IMR-90 (cell line): Measurements from ENCODE around the gene CTSF. TPM values are rescaled to one million over a fixed set of nuclear protein-coding genes. Genes with fewer than 3 reads are reported as not detected.
A peak's percentile ranks its signal among the peaks of the same experiment; 100 is the strongest.

Experiments
- ATAC-seq: fragments of 200-7000 bp; cut with Tn5 transposase; 2 replicates; pipeline ENCODE4 v1.9.1; 2020; ENCODE audit warnings: low read depth, mild to moderate bottlenecking, moderate library complexity
- BruUV-seq: library from RNA; stranded (reverse); fragments of 400-500 nt; replicated peaks from 2 replicates; lab custom pipeline; 2021; lab: Mats Ljungman, UMichigan
- CTCF ChIA-PET: fragments of 300-600 bp; formaldehyde crosslinking; extraction: SDS; loops from one replicate; lab custom pipeline; 2021; ENCODE audit warnings: antibody characterized with exemption; lab: Yijun Ruan, JAX
- POLR2A ChIA-PET: fragments of 300-600 bp; sonication (Branson Sonifier 250); formaldehyde crosslinking; loops from one replicate; lab custom pipeline; 2022; ENCODE audit warnings: antibody characterized with exemption; ENCODE audit not compliant: unreplicated experiment; lab: Charles Lee
- DNase-seq: peaks from one replicate; pipeline ENCODE4 v3.0.0; 2013
- H2AFZ ChIP-seq: replicated peaks from 2 replicates; pipeline ENCODE3; 2013; ENCODE audit warnings: low read length, mild to moderate bottlenecking; ENCODE audit not compliant: poor library complexity
- H2AK5ac ChIP-seq: 2 replicates; pipeline ENCODE4 v1.6.1; 2013; ENCODE audit warnings: low read depth, low read length, inconsistent platforms
- H2AK9ac ChIP-seq: replicated peaks from 2 replicates; pipeline ENCODE3; 2013; ENCODE audit warnings: mild to moderate bottlenecking, low read depth, low read length, moderate library complexity; ENCODE audit not compliant: poor library complexity
- H2BK120ac ChIP-seq: 2 replicates; pipeline ENCODE4 v1.6.1; 2013; ENCODE audit warnings: low read depth, low read length, inconsistent platforms
- H2BK15ac ChIP-seq: 3 replicates; pipeline ENCODE4 v1.6.1; 2013; ENCODE audit warnings: low read depth, low read length, inconsistent platforms
- H2BK20ac ChIP-seq: 2 replicates; pipeline ENCODE4 v1.6.1; 2013; ENCODE audit warnings: low read depth, mild to moderate bottlenecking, inconsistent platforms, low read length, moderate library complexity
- H2BK5ac ChIP-seq: 2 replicates; pipeline ENCODE4 v1.6.1; 2013; ENCODE audit warnings: mild to moderate bottlenecking, low read depth, low read length, inconsistent platforms; ENCODE audit not compliant: poor library complexity, severe bottlenecking
- H3K14ac ChIP-seq: replicated peaks from 2 replicates; pipeline ENCODE4 v1.6.1; 2013; ENCODE audit warnings: low read depth, low read length, inconsistent platforms
- H3K18ac ChIP-seq: 2 replicates; pipeline ENCODE4 v1.6.1; 2013; ENCODE audit warnings: low read depth, low read length, control low read depth
- H3K23ac ChIP-seq: 2 replicates; pipeline ENCODE4 v1.6.1; 2013; ENCODE audit warnings: low read depth, low read length, inconsistent platforms
- H3K27ac ChIP-seq: 2 replicates; pipeline ENCODE4 v1.5.1; 2013; ENCODE audit warnings: mild to moderate bottlenecking, control low read depth, low read length; ENCODE audit not compliant: insufficient read depth
- H3K27me3 ChIP-seq: 2 replicates; pipeline ENCODE4 v1.6.1; 2013; ENCODE audit warnings: low read length; ENCODE audit not compliant: control insufficient read depth, insufficient read depth
- H3K36me3 ChIP-seq: 2 replicates; pipeline ENCODE4 v1.6.1; 2013; ENCODE audit warnings: low read length, mixed read lengths; ENCODE audit not compliant: control insufficient read depth, insufficient read depth
- H3K4ac ChIP-seq: 2 replicates; pipeline ENCODE4 v1.6.1; 2013; ENCODE audit warnings: low read depth, low read length, inconsistent platforms
- H3K4me1 ChIP-seq: 2 replicates; pipeline ENCODE4 v1.6.1; 2013; ENCODE audit warnings: low read length, mixed read lengths; ENCODE audit not compliant: control insufficient read depth, insufficient read depth
- H3K4me2 ChIP-seq: 2 replicates; pipeline ENCODE4 v1.6.1; 2013; ENCODE audit warnings: low read depth, mild to moderate bottlenecking, control low read depth, low read length, moderate library complexity
- H3K4me3 ChIP-seq: 2 replicates; pipeline ENCODE4 v1.5.1; 2013; ENCODE audit warnings: low read depth, mild to moderate bottlenecking, control low read depth, low read length, moderate library complexity; ENCODE audit not compliant: insufficient read depth
- H3K56ac ChIP-seq: 2 replicates; pipeline ENCODE4 v1.6.1; 2013; ENCODE audit warnings: low read length, inconsistent platforms; ENCODE audit not compliant: insufficient read depth; ENCODE audit errors: extremely low read depth
- H3K79me1 ChIP-seq, 2 experiments: 2 replicates each; pipeline ENCODE4 v1.6.1; 2013; ENCODE audit warnings: low read length in 2 of 2, inconsistent platforms in 1 of 2, low read depth in 1 of 2
- H3K9ac ChIP-seq: 2 replicates; pipeline ENCODE4 v1.6.1; 2013; ENCODE audit warnings: low read depth, low read length, control low read depth
- H3K9me1 ChIP-seq: 2 replicates; pipeline ENCODE4 v1.6.1; 2013; ENCODE audit warnings: low read length, inconsistent platforms; ENCODE audit not compliant: insufficient read depth
- H3K9me3 ChIP-seq: 2 replicates; pipeline ENCODE4 v1.6.1; 2013; ENCODE audit warnings: low read length; ENCODE audit not compliant: control insufficient read depth, insufficient read depth
- H4K20me1 ChIP-seq: 2 replicates; pipeline ENCODE4 v1.6.1; 2013; ENCODE audit warnings: low read length, inconsistent platforms; ENCODE audit not compliant: insufficient read depth
- H4K5ac ChIP-seq: 2 replicates; pipeline ENCODE4 v1.6.1; 2013; ENCODE audit warnings: mild to moderate bottlenecking, low read depth, low read length, control low read depth
- H4K8ac ChIP-seq, 2 experiments: 2 replicates each; pipeline ENCODE4 v1.6.1; 2013; ENCODE audit warnings: low read depth in 2 of 2, low read length in 2 of 2, control low read depth in 1 of 2, inconsistent platforms in 1 of 2
- H4K91ac ChIP-seq: 2 replicates; pipeline ENCODE4 v1.6.1; 2013; ENCODE audit warnings: low read depth, low read length, inconsistent platforms; ENCODE audit not compliant: insufficient read depth
- BHLHE40 ChIP-seq: fragments of 150-350 bp; IDR thresholded peaks from 2 replicates; pipeline ENCODE4 v1.6.1; 2016; ENCODE audit warnings: mild to moderate bottlenecking, low read depth, low read length
- CEBPB ChIP-seq: IDR thresholded peaks from 2 replicates; pipeline ENCODE4 v1.6.1; 2012; ENCODE audit warnings: low read depth, low read length, improper control_type of control experiment
- CHD1 ChIP-seq: IDR thresholded peaks from 2 replicates; pipeline ENCODE4 v1.6.1; 2012; ENCODE audit warnings: low read depth, low read length, improper control_type of control experiment
- CTCF ChIP-seq: conservative IDR thresholded peaks from 2 replicates; pipeline ENCODE4 v1.5.1; 2012; ENCODE audit warnings: mild to moderate bottlenecking, low read depth, low read length, improper control_type of control experiment
- ELK1 ChIP-seq: fragments of 150-350 bp; IDR thresholded peaks from 2 replicates; pipeline ENCODE4 v1.6.1; 2016; ENCODE audit warnings: low read depth, mild to moderate bottlenecking, low read length, moderate library complexity, borderline replicate concordance
- MAFK ChIP-seq: IDR thresholded peaks from 2 replicates; pipeline ENCODE4 v1.6.1; 2012; ENCODE audit warnings: low read depth, low read length, improper control_type of control experiment
- MXI1 ChIP-seq: IDR thresholded peaks from 2 replicates; pipeline ENCODE4 v1.6.1; 2012; ENCODE audit warnings: low read depth, mild to moderate bottlenecking, low read length, moderate library complexity, borderline replicate concordance
- NFE2L2 ChIP-seq: fragments of 150-350 bp; IDR thresholded peaks from 2 replicates; pipeline ENCODE4 v1.6.1; 2016; ENCODE audit warnings: low read depth, mild to moderate bottlenecking, low read length
- POLR2A ChIP-seq: IDR thresholded peaks from 2 replicates; pipeline ENCODE4 v1.6.1; 2012; ENCODE audit warnings: mild to moderate bottlenecking, low read depth, low read length
- RAD21 ChIP-seq: IDR thresholded peaks from 2 replicates; pipeline ENCODE4 v1.6.1; 2012; ENCODE audit warnings: low read length, improper control_type of control experiment
- RCOR1 ChIP-seq: IDR thresholded peaks from 2 replicates; pipeline ENCODE4 v1.6.1; 2012; ENCODE audit warnings: mild to moderate bottlenecking, low read length, improper control_type of control experiment; ENCODE audit not compliant: insufficient replicate concordance
- RFX5 ChIP-seq: IDR thresholded peaks from 2 replicates; pipeline ENCODE4 v1.8.0; 2012; ENCODE audit warnings: low read depth, mild to moderate bottlenecking, low read length, moderate library complexity
- SMC3 ChIP-seq: fragments of 150-350 bp; IDR thresholded peaks from 2 replicates; pipeline ENCODE4 v1.6.1; 2016; ENCODE audit warnings: low read depth, mild to moderate bottlenecking, antibody characterized with exemption, low read length, moderate library complexity
- USF2 ChIP-seq: fragments of 150-350 bp; IDR thresholded peaks from 2 replicates; pipeline ENCODE4 v1.6.1; 2017; ENCODE audit warnings: mild to moderate bottlenecking, antibody characterized with exemption, low read length, low read depth
- WGBS, 2 experiments: methylation state at CpG; one replicate each; pipeline versions ENCODE4 v1.1.5 to v1.1.7; 2013; ENCODE audit warnings: missing lambda C conversion rate in 2 of 2; ENCODE audit not compliant: insufficient read length in 1 of 2; ENCODE audit errors: extremely low coverage in 2 of 2; 5-methylcytosine and 5-hydroxymethylcytosine counted together
- dilution Hi-C: fragments of 300-500 bp; cut with HindIII; formaldehyde crosslinking; loops from one replicate; pipeline ENCODE4 v1.14.3; 2018; ENCODE audit warnings: low sequenced_read_pairs; ENCODE audit not compliant: unreplicated experiment
- in situ Hi-C: fragments of 300-500 bp; cut with MboI; formaldehyde crosslinking; loops from 3 replicates; pipeline ENCODE4 v1.14.3; 2019; ENCODE audit warnings: low sequenced_read_pairs, inconsistent platforms, mixed read lengths
- intact Hi-C: fragments of 100-400 bp; cut with micrococcal nuclease; formaldehyde crosslinking; loops from 2 replicates; pipeline ENCODE4 v1.10.0; 2022
- polyA plus RNA-seq, 3 experiments: library from polyadenylated mRNA; depleted of rRNA; stranded (reverse); fragments of >200 nt; gene quantifications; 2 replicates each; pipeline ENCODE4 v1.2.3, GENCODE V29; 2012; ENCODE audit warnings: low replicate concordance in 1 of 3
- total RNA-seq: library from RNA; depleted of rRNA; stranded (reverse); fragments of >200 nt; gene quantifications from 2 replicates; pipeline ENCODE4 v1.2.3, GENCODE V29; 2012

Gene CTSF
- total and polyA plus RNA-seq, 2 of the 4 experiments (the other 2 are of a cell fraction) = 4.1 to 16.0 TPM

DNA sequence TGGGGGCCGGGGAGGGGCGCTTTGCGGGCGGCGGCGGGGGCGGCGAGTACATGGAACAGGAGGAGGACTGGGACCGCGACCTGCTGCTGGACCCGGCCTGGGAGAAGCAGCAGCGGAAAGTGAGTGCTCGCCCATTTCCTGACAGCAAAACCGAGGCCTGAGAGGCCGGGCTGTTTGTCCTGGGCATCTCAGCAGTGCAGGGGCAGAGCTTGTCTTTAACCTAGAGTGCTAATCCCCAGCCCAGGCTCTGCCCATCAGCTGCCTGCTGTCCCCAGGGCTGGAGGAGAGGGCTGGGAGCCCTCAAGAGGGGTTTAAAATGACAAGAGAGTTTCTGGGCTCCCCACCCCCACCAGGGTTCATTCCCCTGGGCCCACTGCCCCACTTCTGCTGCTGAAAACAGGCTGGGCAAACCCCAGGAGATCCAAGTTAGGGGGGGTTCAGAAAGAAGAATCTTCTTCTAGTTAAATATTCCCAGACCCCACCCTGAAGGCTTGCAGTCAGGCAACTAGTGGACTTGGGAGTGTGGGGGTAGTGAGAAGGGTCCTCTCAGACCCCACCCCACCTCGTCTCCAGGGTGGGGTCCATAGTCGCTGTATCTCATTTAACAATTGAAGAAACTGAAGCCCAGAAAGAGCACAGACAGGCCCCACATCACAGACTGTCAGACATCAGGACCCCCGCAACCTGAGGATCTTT is 21.3 kb downstream of the CTSF start:
- Histone ChIP-seq H3K4me1 (peaks cover 6% of the 10 kb centered on the region), H3K4me3 (no peak overlapping the region), H4K5ac (no peak overlapping the region), H2BK5ac (no peak overlapping the region), H2AFZ (peak overlapping the region; percentile 97), H4K91ac (no peak overlapping the region), H3K27ac (no peak overlapping the region), H3K4me2 (no peak overlapping the region), H4K20me1 (peaks cover 2% of the 10 kb centered on the region; the same call in 1 of the 2 replicates), H3K9me3 (no peaks in the 10 kb centered on the region), H3K9ac (no peak overlapping the region), H2AK5ac (no peak overlapping the region), H2BK15ac (no peak overlapping the region), H2BK20ac (no peak overlapping the region), H2AK9ac (no peak overlapping the region), H3K14ac (no peak overlapping the region), H3K9me1 (peaks cover 4% of the 10 kb centered on the region; the same call in 1 of the 2 replicates), H3K56ac (no peak overlapping the region), H3K36me3 (peaks cover 4% of the 10 kb centered on the region; the same call in 1 of the 2 replicates), H3K27me3 (peaks cover 26% of the 10 kb centered on the region), H3K18ac (no peak overlapping the region), H3K4ac (no peak overlapping the region), H3K23ac (no peak overlapping the region), H2BK120ac (no peak overlapping the region), H4K8ac (no peak overlapping the region), H3K79me1 (peaks cover 3 to 19% of the 10 kb centered on the region in 2 experiments; a peak in 2 of 4 replicates)
- DNase-seq = no peak
- no TSS peak for BruUV-seq
- intact Hi-C loops (loop anchor here (1.0 to 2.0 kb wide), 2 partner anchors 92 to 130 kb away; partner anchors contain the start of genes RBM4 and RBM4B), in situ Hi-C loops (no loop called here), dilution Hi-C loops (no loop called here)
- WGBS, 2 experiments = 11% methylated on average over 12 of the region's 18 CpGs; no CpG with 5 or more reads in 1 of the 2 experiments
- TF ChIP-seq RCOR1 (no peak), CEBPB (no peak), MXI1 (no peak), CTCF (no peak), SMC3 (no peak), BHLHE40 (no peak), USF2 (no peak), RAD21 (no peak), POLR2A (no peak), CHD1 (no peak), ELK1 (no peak), MAFK (no peak), NFE2L2 (no peak), RFX5 (no peak)
- ChIA-PET CTCF (interaction anchor here (0.5 kb wide), 1 partner anchor 11 kb away, joined by 3 read pairs; no protein-coding TSS in a partner anchor), POLR2A (interaction anchor here (0.5 kb wide), 1 partner anchor 81 kb away, joined by 3 read pairs; no protein-coding TSS in a partner anchor)
- no peak for ATAC-seq
